T-cell (primary cell): ENCODE measurements around the gene MYO1F. TPM values are rescaled to one million over a fixed set of nuclear protein-coding genes. Genes with fewer than 3 reads are reported as not detected.

Source experiments
- ATAC-seq, 4 experiments: fragments of 200-7000 bp in 3 of 4; fragments of 150-1000 bp in 1 of 4; cut with Tn5 transposase; replicated peaks in 1 of 4; 1 replicate in 3 of 4; 2 replicates in 1 of 4; pipeline ENCODE4 v1.10.0; 2021; ENCODE audit warnings: moderate library complexity in 3 of 4, mild to moderate bottlenecking in 2 of 4, moderate number of reproducible peaks in 1 of 4
- CTCF ChIA-PET, 2 donors: fragments of 300-600 bp; sonication (Branson Sonifier 250); formaldehyde crosslinking; loops; one replicate each; lab custom pipeline; 2022; ENCODE audit warnings: antibody characterized with exemption in 2 of 2; lab: Charles Lee
- POLR2A ChIA-PET, 2 donors: fragments of 300-600 bp; sonication (Branson Sonifier 250); formaldehyde crosslinking; loops; one replicate each; lab custom pipeline; 2022; ENCODE audit warnings: antibody characterized with exemption in 2 of 2; lab: Charles Lee
- DNase-seq, 35 experiments: peaks; one replicate each; pipeline versions ENCODE4 v3.0.0 to v3.0.0-alpha.2; 2013 to 2023
- H3K27ac ChIP-seq: one replicate; pipeline ENCODE4 v1.5.1; 2013; ENCODE audit warnings: low read length
- H3K27me3 ChIP-seq, 2 experiments: replicated peaks in 1 of 2; 1 replicate in 1 of 2; 2 replicates in 1 of 2; pipeline versions ENCODE4 v1.6.1 to v1.7.0; 2013; ENCODE audit warnings: low read length in 1 of 2, mixed read lengths in 1 of 2; ENCODE audit not compliant: control insufficient read depth in 2 of 2, insufficient read depth in 2 of 2; ENCODE audit errors: extremely low read depth in 1 of 2
- H3K36me3 ChIP-seq, 2 donors: 1 replicate in 1 of 2; 2 replicates in 1 of 2; pipeline versions ENCODE4 v1.6.1 to v1.7.0; 2013; ENCODE audit warnings: low read length in 1 of 2; ENCODE audit not compliant: control insufficient read depth in 2 of 2, insufficient read depth in 1 of 2; ENCODE audit errors: extremely low read depth in 1 of 2
- H3K4me1 ChIP-seq, 2 experiments: 1 replicate in 1 of 2; 2 replicates in 1 of 2; pipeline versions ENCODE4 v1.6.1 to v1.7.0; 2013; ENCODE audit warnings: low read length in 2 of 2, mixed read lengths in 1 of 2; ENCODE audit not compliant: insufficient read depth in 2 of 2, control insufficient read depth in 1 of 2; ENCODE audit errors: extremely low read depth in 1 of 2
- H3K4me3 ChIP-seq, 2 donors: 1 replicate in 1 of 2; 2 replicates in 1 of 2; pipeline versions ENCODE4 v1.5.1 to v1.7.0; 2013; ENCODE audit warnings: mild to moderate bottlenecking in 2 of 2, low read length in 1 of 2, moderate library complexity in 1 of 2; ENCODE audit not compliant: control insufficient read depth in 1 of 2; ENCODE audit errors: extremely low read depth in 1 of 2
- H3K9me3 ChIP-seq: 2 replicates; pipeline ENCODE4 v1.7.0; 2013
- H3K27ac Mint-ChIP-seq, 2 donors: one replicate each; pipeline ENCODE4 v1.8.0; 2020 to 2021; ENCODE audit warnings: mild to moderate bottlenecking in 2 of 2, mixed read lengths in 2 of 2
- H3K27me3 Mint-ChIP-seq, 2 donors: one replicate each; pipeline ENCODE4 v1.8.0; 2021 to 2022; ENCODE audit warnings: mixed read lengths in 2 of 2
- H3K36me3 Mint-ChIP-seq: one replicate; pipeline ENCODE4 v1.8.0; 2021; ENCODE audit warnings: mixed read lengths
- H3K4me1 Mint-ChIP-seq, 3 donors: one replicate each; pipeline ENCODE4 v1.8.0; 2020 to 2022; ENCODE audit warnings: mixed read lengths in 3 of 3, mild to moderate bottlenecking in 1 of 3
- H3K4me3 Mint-ChIP-seq, 3 donors: one replicate each; pipeline ENCODE4 v1.8.0; 2020 to 2022; ENCODE audit warnings: mild to moderate bottlenecking in 3 of 3, mixed read lengths in 3 of 3, moderate library complexity in 3 of 3
- H3K9me3 Mint-ChIP-seq, 3 donors: one replicate each; pipeline ENCODE4 v1.8.0; 2020 to 2022; ENCODE audit warnings: mixed read lengths in 3 of 3
- WGBS: methylation state at CpG from one replicate; pipeline ENCODE4 v1.1.5; 2013; ENCODE audit warnings: missing lambda C conversion rate; ENCODE audit not compliant: insufficient coverage; 5-methylcytosine and 5-hydroxymethylcytosine counted together
- total RNA-seq, 35 experiments: library from RNA in 6 of 35; stranded (reverse) in 6 of 35; fragments of 120-200 nt in 1 of 35; gene quantifications; one replicate each; pipeline versions ENCODE4 v1.2.1 to v1.2.4 and lab custom pipeline; 2013 to 2026

The MYO1F gene
- total RNA-seq, 5 donors from 2014 or later (not counting 1 experiment from before 2014, with no cell fraction given): 109 to 363 (median 277) TPM

DNA sequence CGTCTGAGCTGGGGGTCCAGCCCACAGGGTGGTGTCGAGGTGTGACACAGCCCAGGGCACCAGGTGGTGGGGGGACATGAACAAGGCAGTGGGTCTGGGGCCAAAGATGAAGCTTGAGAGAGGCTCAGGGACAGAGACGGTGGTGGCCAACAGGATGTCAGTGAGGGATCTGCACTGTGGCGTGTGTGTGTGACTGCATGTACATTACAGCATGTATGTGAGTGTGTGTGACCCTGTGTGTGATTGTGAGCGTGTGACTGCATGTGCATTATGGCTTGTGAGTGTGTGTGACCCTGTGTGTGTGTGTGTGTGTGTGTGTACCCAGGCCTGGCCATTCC, 31.7 kb upstream of the MYO1F start:
- Mint-ChIP-seq H3K36me3 (peaks cover 12% of the 10 kb centered on the region), H3K4me1 (peaks cover 33 to 50% (median 46%) of the 10 kb centered on the region in 3 donors), H3K9me3 (no peaks in the 10 kb centered on the region), H3K4me3 (peak overlapping the region; percentile 71 to 99 (median 82)), H3K27ac (peak overlapping the region; percentile 68 to 78), H3K27me3 (peaks cover 0 to 4% of the 10 kb centered on the region in 2 donors)
- Histone ChIP-seq H3K27me3 (peaks cover 0 to 16% of the 10 kb centered on the region in 2 experiments), H3K4me3 (peak overlapping the region; percentile 77 to 99), H3K4me1 (peaks cover 10 to 41% of the 10 kb centered on the region in 2 experiments), H3K27ac (no peak overlapping the region), H3K9me3 (no peaks in the 10 kb centered on the region), H3K36me3 (peaks cover 7 to 15% of the 10 kb centered on the region in 2 donors)
- no peak for DNase-seq
- ChIA-PET POLR2A (no interaction called here), CTCF (no interaction called here)
- 79% methylated on average over 5 of the region's 5 CpGs for WGBS
- no peak for ATAC-seq

DNA sequence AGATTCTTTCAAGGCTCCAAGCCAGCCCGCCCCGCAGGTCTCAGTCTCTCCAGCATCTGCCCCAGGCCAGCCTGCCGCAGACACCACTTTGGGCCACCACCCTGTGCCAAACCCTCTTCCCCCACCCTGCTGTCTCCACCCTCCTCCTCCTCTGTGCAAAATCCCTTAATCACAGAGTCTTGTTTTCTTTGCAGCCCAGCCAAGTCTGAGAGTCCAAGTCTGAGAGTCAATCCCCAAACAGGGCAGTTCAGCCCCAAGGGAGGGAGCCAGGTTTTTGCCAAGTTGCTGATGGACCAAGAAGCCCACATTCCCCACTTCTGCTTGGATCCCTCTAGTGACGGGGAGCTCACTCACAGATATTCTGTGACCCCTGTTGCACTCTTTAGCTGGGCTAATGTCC, 30.1 kb upstream of the MYO1F start:
- Mint-ChIP-seq H3K27me3 (peaks cover 0 to 4% of the 10 kb centered on the region in 2 donors), H3K36me3 (peaks cover 16% of the 10 kb centered on the region), H3K27ac (peak overlapping the region; percentile 44 to 49), H3K4me1 (peaks cover 31 to 43% (median 40%) of the 10 kb centered on the region in 3 donors), H3K9me3 (no peaks in the 10 kb centered on the region), H3K4me3 (peak overlapping the region; percentile 25 to 32 (median 29))
- Histone ChIP-seq H3K27ac (no peak overlapping the region), H3K4me1 (peaks cover 8 to 35% of the 10 kb centered on the region in 2 experiments), H3K4me3 (no peak overlapping the region), H3K36me3 (peaks cover 10 to 15% of the 10 kb centered on the region in 2 donors), H3K27me3 (peaks cover 0 to 16% of the 10 kb centered on the region in 2 experiments), H3K9me3 (no peaks in the 10 kb centered on the region)
- no peak for ATAC-seq
- ChIA-PET CTCF (no interaction called here), POLR2A (no interaction called here)
- DNase-seq: no peak
- 100% methylated on average over 3 of the region's 4 CpGs for WGBS

DNA sequence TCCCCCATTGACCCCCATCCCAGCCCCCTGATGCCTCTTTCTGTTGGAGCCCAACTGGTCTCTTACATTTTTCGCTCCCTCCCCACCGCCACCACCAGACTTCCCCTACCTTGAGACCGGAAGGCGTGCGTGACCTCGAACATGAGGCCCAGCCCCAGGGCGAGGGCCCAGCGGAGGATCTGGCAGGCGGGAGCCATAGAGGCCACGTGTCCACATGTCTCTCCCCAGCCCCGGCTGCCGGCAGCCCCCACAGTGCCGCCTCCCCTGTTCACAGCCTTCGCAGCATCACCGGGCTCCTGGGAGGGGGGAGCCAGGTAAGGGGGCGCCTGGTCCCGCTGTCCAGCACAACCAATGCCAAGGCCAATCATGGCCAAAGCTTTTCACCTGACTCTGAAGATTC, 28.3 kb upstream of the MYO1F start:
- ATAC-seq (no peak), DNase-seq (no peak)
- Mint-ChIP-seq H3K4me1 (peaks cover 22 to 36% (median 29%) of the 10 kb centered on the region in 3 donors), H3K27ac (no peak overlapping the region), H3K27me3 (peaks cover 0 to 4% of the 10 kb centered on the region in 2 donors), H3K4me3 (no peak overlapping the region), H3K9me3 (no peaks in the 10 kb centered on the region), H3K36me3 (peaks cover 23% of the 10 kb centered on the region)
- ChIA-PET POLR2A (interaction anchor here in 1 of 2 donors (0.5 kb wide), 1 partner anchor 64 kb away, joined by 12 read pairs; no protein-coding TSS in a partner anchor), CTCF (no interaction called here)
- Histone ChIP-seq H3K27ac (no peak overlapping the region), H3K4me1 (peaks cover 5 to 23% of the 10 kb centered on the region in 2 experiments), H3K4me3 (no peak overlapping the region), H3K36me3 (peaks cover 17 to 19% of the 10 kb centered on the region in 2 donors), H3K27me3 (peaks cover 0 to 16% of the 10 kb centered on the region in 2 experiments), H3K9me3 (no peaks in the 10 kb centered on the region)
- 96% methylated on average over 15 of the region's 17 CpGs for WGBS

GRCh38 chr19:8601796-8602195, 24.6 kb upstream of the MYO1F start:
- CTCF ChIA-PET: interaction anchor here in 1 of 2 donors (0.5 kb wide), 1 partner anchor 252 kb away, joined by 4 read pairs; no protein-coding TSS in a partner anchor
- H3K4me1 Mint-ChIP-seq: peaks cover 0 to 4% (median 3%) of the 10 kb centered on the region in 3 donors

DNA sequence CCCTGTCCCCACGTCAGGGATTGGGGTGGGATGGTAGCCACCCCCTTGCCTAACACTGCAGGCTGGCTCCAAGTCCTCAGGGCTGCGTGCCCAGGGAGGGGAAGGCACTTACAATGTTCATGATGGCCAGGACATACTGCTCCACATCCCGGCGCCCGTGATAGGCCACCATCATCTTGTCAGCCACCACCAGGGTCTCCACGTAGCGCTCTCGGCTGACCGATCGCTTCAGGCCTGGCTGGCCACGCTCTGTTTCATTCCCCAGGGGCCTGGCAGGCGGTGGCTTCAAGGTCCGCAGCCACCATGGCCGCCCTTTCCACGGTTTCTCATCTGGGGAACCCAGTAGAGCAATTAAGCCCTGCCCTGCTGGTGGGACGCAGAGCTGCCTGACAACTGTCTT, 23.6 kb upstream of the MYO1F start:
- H3K4me1 ChIP-seq: no peaks in the 10 kb centered on the region
- peaks cover 22 to 26% of the 10 kb centered on the region in 2 donors for H3K36me3 ChIP-seq
- ATAC-seq (no peak), DNase-seq (no peak)
- no peaks in the 10 kb centered on the region for H3K9me3 ChIP-seq
- 89% methylated on average over 14 of the region's 16 CpGs for WGBS
- Mint-ChIP-seq H3K9me3 (no peaks in the 10 kb centered on the region), H3K27me3 (no peaks in the 10 kb centered on the region), H3K4me3 (no peak overlapping the region), H3K4me1 (no peaks in the 10 kb centered on the region), H3K27ac (no peak overlapping the region), H3K36me3 (peaks cover 43% of the 10 kb centered on the region)
- no peak overlapping the region for H3K27ac ChIP-seq
- POLR2A ChIA-PET: no interaction called here
- CTCF ChIA-PET: interaction anchor here in 1 of 2 donors (0.7 kb wide), 1 partner anchor 28 kb away, joined by 4 read pairs; no protein-coding TSS in a partner anchor
- H3K27me3 ChIP-seq: peaks cover 0 to 5% of the 10 kb centered on the region in 2 experiments
- H3K4me3 ChIP-seq: no peak overlapping the region

More at GRCh38 chr19:8601796-8602195, 24.6 kb upstream of the MYO1F start:
- H3K36me3 ChIP-seq: peaks cover 19 to 23% of the 10 kb centered on the region in 2 donors
- POLR2A ChIA-PET: no interaction called here
- Mint-ChIP-seq H3K27me3 (no peaks in the 10 kb centered on the region), H3K4me3 (no peak overlapping the region), H3K36me3 (peaks cover 40% of the 10 kb centered on the region), H3K27ac (no peak overlapping the region), H3K9me3 (no peaks in the 10 kb centered on the region)
- H3K4me1 ChIP-seq: no peaks in the 10 kb centered on the region
- H3K4me3 ChIP-seq: no peak overlapping the region
- no peaks in the 10 kb centered on the region for H3K9me3 ChIP-seq
- 100% methylated on average over 4 of the region's 5 CpGs for WGBS
- H3K27me3 ChIP-seq: peaks cover 0 to 4% of the 10 kb centered on the region in 2 experiments
- DNase-seq (no peak), ATAC-seq (no peak)
- no peak overlapping the region for H3K27ac ChIP-seq

- H3K4me1 Mint-ChIP-seq: peaks cover 0 to 1% (median under 1%) of the 10 kb centered on the region in 3 donors
Observed at GRCh38 chr19:8600064-8600463, 22.8 kb upstream of the MYO1F start.

More at GRCh38 chr19:8600064-8600463, 22.8 kb upstream of the MYO1F start:
- H3K27ac ChIP-seq: no peak overlapping the region
- no peaks in the 10 kb centered on the region for H3K27me3 Mint-ChIP-seq
- no peak for ATAC-seq
- no peaks in the 10 kb centered on the region for H3K9me3 ChIP-seq
- POLR2A ChIA-PET: no interaction called here
- no peak overlapping the region for H3K4me3 ChIP-seq
- WGBS: no CpG with 5 or more reads among the region's 2 CpGs
- H3K4me1 ChIP-seq: no peaks in the 10 kb centered on the region
- H3K36me3 Mint-ChIP-seq: peaks cover 40% of the 10 kb centered on the region
- no peak overlapping the region for H3K4me3 Mint-ChIP-seq
- no peak for DNase-seq
- peaks cover 17 to 23% of the 10 kb centered on the region in 2 donors for H3K36me3 ChIP-seq
- CTCF ChIA-PET: interaction anchor here in 1 of 2 donors (0.7 kb wide), 1 partner anchor 28 kb away, joined by 4 read pairs; no protein-coding TSS in a partner anchor
- H3K27me3 ChIP-seq: peaks cover 0 to 5% of the 10 kb centered on the region in 2 experiments
- H3K27ac Mint-ChIP-seq: no peak overlapping the region
- no peaks in the 10 kb centered on the region for H3K9me3 Mint-ChIP-seq
